ENCODE results near the gene AP3B1. TPM values are rescaled to one million over a fixed set of nuclear protein-coding genes. Genes with fewer than 3 reads are reported as not detected.

Gene AP3B1
- total and polyA plus RNA-seq, 2 donors (not counting 1 experiment from before 2014, with no cell fraction given): 50.5 to 66.9 TPM

- Histone ChIP-seq H3K4me1 (ENCODE audit: control insufficient read depth, extremely low read depth, insufficient read depth, low read length) (no peaks in the 10 kb centered on the region), H4K20me1 (ENCODE audit: control insufficient read depth, extremely low read depth, insufficient read depth, low read length) (no peaks in the 10 kb centered on the region), H3K27ac (ENCODE audit: insufficient read depth, low read length) (no peak overlapping the region), H3K79me2 (ENCODE audit: control insufficient read depth, insufficient read depth, low read length) (peaks cover 2% of the 10 kb centered on the region), H3K9me3 (ENCODE audit: control insufficient read depth, insufficient read depth, low read depth, low read length) (no peaks in the 10 kb centered on the region), H3K27me3 (ENCODE audit: control insufficient read depth, insufficient read depth, low read length) (no peaks in the 10 kb centered on the region), H3K4me3 (replicated peaks in 1 of 4; ENCODE audit: control extremely low read depth in 1 of 4, insufficient read depth in 1 of 4, low read depth in 3 of 4, low read length in 4 of 4) (no peak overlapping the region), H3K4me2 (ENCODE audit: extremely low read depth, insufficient read depth, low read length) (no peak overlapping the region), H2AFZ (ENCODE audit: low read length) (no peak overlapping the region), H3K9ac (ENCODE audit: insufficient read depth, low read length) (no peak overlapping the region), H3K36me3 (ENCODE audit: control insufficient read depth, insufficient read depth, low read length) (no peaks in the 10 kb centered on the region)
- no peak for TF ChIP-seq CTCF (conservative IDR thresholded peaks at IDR 0.05 in 1 of 2, IDR thresholded peaks at IDR 0.05 in 1 of 2; ENCODE audit: low read depth in 1 of 2, low read length in 2 of 2)
- no peak for TF ChIP-seq EZH2 (IDR thresholded peaks at IDR 0.05; ENCODE audit: low read length, missing control alignments)
- no peak for DNase-seq (ENCODE audit: low read depth in 2 of 2)
Observed at GRCh38 chr5:78252715-78253114, 41.8 kb downstream of the AP3B1 start.

- Histone ChIP-seq H3K4me2 (ENCODE audit: extremely low read depth, insufficient read depth, low read length) (no peak overlapping the region), H4K20me1 (ENCODE audit: control insufficient read depth, extremely low read depth, insufficient read depth, low read length) (no peaks in the 10 kb centered on the region), H3K9ac (ENCODE audit: insufficient read depth, low read length) (no peak overlapping the region), H3K79me2 (ENCODE audit: control insufficient read depth, insufficient read depth, low read length) (peaks cover 2% of the 10 kb centered on the region), H3K9me3 (ENCODE audit: control insufficient read depth, insufficient read depth, low read depth, low read length) (no peaks in the 10 kb centered on the region), H3K4me1 (ENCODE audit: control insufficient read depth, extremely low read depth, insufficient read depth, low read length) (no peaks in the 10 kb centered on the region), H3K36me3 (ENCODE audit: control insufficient read depth, insufficient read depth, low read length) (no peaks in the 10 kb centered on the region), H3K27me3 (ENCODE audit: control insufficient read depth, insufficient read depth, low read length) (no peaks in the 10 kb centered on the region), H2AFZ (ENCODE audit: low read length) (no peak overlapping the region), H3K27ac (ENCODE audit: insufficient read depth, low read length) (no peak overlapping the region), H3K4me3 (replicated peaks in 1 of 4; ENCODE audit: control extremely low read depth in 1 of 4, insufficient read depth in 1 of 4, low read depth in 3 of 4, low read length in 4 of 4) (no peak overlapping the region)
- no peak for DNase-seq (ENCODE audit: low read depth in 2 of 2)
- TF ChIP-seq CTCF (conservative IDR thresholded peaks at IDR 0.05 in 1 of 2, IDR thresholded peaks at IDR 0.05 in 1 of 2; ENCODE audit: low read depth in 1 of 2, low read length in 2 of 2) (no peak), EZH2 (IDR thresholded peaks at IDR 0.05; ENCODE audit: low read length, missing control alignments) (no peak)
Observed at GRCh38 chr5:78251663-78252284, 42.7 kb downstream of the AP3B1 start.

- no peaks in the 10 kb centered on the region for H3K79me2 ChIP-seq (ENCODE audit: control insufficient read depth, insufficient read depth, low read length)
- DNase-seq (ENCODE audit: low read depth in 2 of 2): no peak
Observed at GRCh38 chr5:78245136-78245535, 49.4 kb downstream of the AP3B1 start.

More at GRCh38 chr5:78245136-78245535, 49.4 kb downstream of the AP3B1 start:
- Histone ChIP-seq H3K4me3 (replicated peaks in 1 of 4; ENCODE audit: control extremely low read depth in 1 of 4, insufficient read depth in 1 of 4, low read depth in 3 of 4, low read length in 4 of 4) (no peak overlapping the region), H3K27ac (ENCODE audit: insufficient read depth, low read length) (no peak overlapping the region), H3K9me3 (ENCODE audit: control insufficient read depth, insufficient read depth, low read depth, low read length) (no peaks in the 10 kb centered on the region), H3K27me3 (ENCODE audit: control insufficient read depth, insufficient read depth, low read length) (no peaks in the 10 kb centered on the region), H3K4me1 (ENCODE audit: control insufficient read depth, extremely low read depth, insufficient read depth, low read length) (peaks cover 4% of the 10 kb centered on the region), H4K20me1 (ENCODE audit: control insufficient read depth, extremely low read depth, insufficient read depth, low read length) (no peaks in the 10 kb centered on the region), H2AFZ (ENCODE audit: low read length) (no peak overlapping the region), H3K36me3 (ENCODE audit: control insufficient read depth, insufficient read depth, low read length) (no peaks in the 10 kb centered on the region), H3K9ac (ENCODE audit: insufficient read depth, low read length) (no peak overlapping the region), H3K4me2 (ENCODE audit: extremely low read depth, insufficient read depth, low read length) (no peak overlapping the region)
- TF ChIP-seq EZH2 (IDR thresholded peaks at IDR 0.05; ENCODE audit: low read length, missing control alignments) (no peak), CTCF (conservative IDR thresholded peaks at IDR 0.05 in 1 of 2, IDR thresholded peaks at IDR 0.05 in 1 of 2; ENCODE audit: low read depth in 1 of 2, low read length in 2 of 2) (no peak)

Data from fibroblast of lung (primary cell).